ENCODE data around the gene RFX4.

The RFX4 gene

GRCh38 chr12:106712768-106713167 lies 130.0 kb downstream of the RFX4 start:
- Histone ChIP-seq H2AFZ (ENCODE audit: low read length, unreplicated experiment) (no peak overlapping the region), H3K36me3 (ENCODE audit: insufficient read depth, low read length) (no peaks in the 10 kb centered on the region)

GRCh38 chr12:106714926-106715325 lies 132.1 kb downstream of the RFX4 start:
- no peaks in the 10 kb centered on the region for H3K36me3 ChIP-seq (ENCODE audit: insufficient read depth, low read length)
- H3K27ac ChIP-seq (ENCODE audit: low read depth, low read length): no peak overlapping the region
- no peaks in the 10 kb centered on the region for H3K4me1 ChIP-seq (ENCODE audit: control insufficient read depth, insufficient read depth, low read length, unreplicated experiment)
- H3K79me2 ChIP-seq (ENCODE audit: control insufficient read depth, insufficient read depth, low read length, unreplicated experiment): no peaks in the 10 kb centered on the region
- H2AFZ ChIP-seq (ENCODE audit: low read length, unreplicated experiment): no peak overlapping the region
- peaks cover 6% of the 10 kb centered on the region for H3K27me3 ChIP-seq (ENCODE audit: insufficient read depth, low read length)
- H3K4me3 ChIP-seq (ENCODE audit: low read depth, low read length): no peak overlapping the region

More at GRCh38 chr12:106712768-106713167, 130.0 kb downstream of the RFX4 start:
- Histone ChIP-seq H3K79me2 (ENCODE audit: control insufficient read depth, insufficient read depth, low read length, unreplicated experiment) (no peaks in the 10 kb centered on the region), H3K27ac (ENCODE audit: low read depth, low read length) (no peak overlapping the region), H3K4me3 (ENCODE audit: low read depth, low read length) (no peak overlapping the region), H3K4me1 (ENCODE audit: control insufficient read depth, insufficient read depth, low read length, unreplicated experiment) (no peaks in the 10 kb centered on the region), H3K27me3 (ENCODE audit: insufficient read depth, low read length) (peaks cover 9% of the 10 kb centered on the region)

- no peak overlapping the region for H3K4me3 ChIP-seq (ENCODE audit: low read depth, low read length)
- no peaks in the 10 kb centered on the region for H3K4me1 ChIP-seq (ENCODE audit: control insufficient read depth, insufficient read depth, low read length, unreplicated experiment)
- H3K27me3 ChIP-seq (ENCODE audit: insufficient read depth, low read length): peaks cover 5% of the 10 kb centered on the region
- no peak overlapping the region for H2AFZ ChIP-seq (ENCODE audit: low read length, unreplicated experiment)
- H3K36me3 ChIP-seq (ENCODE audit: insufficient read depth, low read length): no peaks in the 10 kb centered on the region
- H3K79me2 ChIP-seq (ENCODE audit: control insufficient read depth, insufficient read depth, low read length, unreplicated experiment): no peaks in the 10 kb centered on the region
- H3K27ac ChIP-seq (ENCODE audit: low read depth, low read length): no peak overlapping the region
Observed at GRCh38 chr12:106715582-106715981, 132.8 kb downstream of the RFX4 start.

GRCh38 chr12:106717673-106718072 lies 134.9 kb downstream of the RFX4 start:
- peaks cover 8% of the 10 kb centered on the region; the same call in 1 of the 2 replicates for H3K27me3 ChIP-seq (ENCODE audit: insufficient read depth, low read length)
- H3K4me3 ChIP-seq (ENCODE audit: low read depth, low read length): no peak overlapping the region

GRCh38 chr12:106719879-106720278 lies 137.1 kb downstream of the RFX4 start:
- Histone ChIP-seq H3K79me2 (ENCODE audit: control insufficient read depth, insufficient read depth, low read length, unreplicated experiment) (no peaks in the 10 kb centered on the region), H2AFZ (ENCODE audit: low read length, unreplicated experiment) (no peak overlapping the region), H3K36me3 (ENCODE audit: insufficient read depth, low read length) (no peaks in the 10 kb centered on the region), H3K4me3 (ENCODE audit: low read depth, low read length) (no peak overlapping the region), H3K27ac (ENCODE audit: low read depth, low read length) (no peak overlapping the region), H3K27me3 (ENCODE audit: insufficient read depth, low read length) (peaks cover 8% of the 10 kb centered on the region; the same call in 1 of the 2 replicates), H3K4me1 (ENCODE audit: control insufficient read depth, insufficient read depth, low read length, unreplicated experiment) (no peaks in the 10 kb centered on the region)

More at GRCh38 chr12:106717673-106718072, 134.9 kb downstream of the RFX4 start:
- H3K79me2 ChIP-seq (ENCODE audit: control insufficient read depth, insufficient read depth, low read length, unreplicated experiment): no peaks in the 10 kb centered on the region
- no peak overlapping the region for H2AFZ ChIP-seq (ENCODE audit: low read length, unreplicated experiment)
- no peaks in the 10 kb centered on the region for H3K36me3 ChIP-seq (ENCODE audit: insufficient read depth, low read length)
- no peak overlapping the region for H3K27ac ChIP-seq (ENCODE audit: low read depth, low read length)
- H3K4me1 ChIP-seq (ENCODE audit: control insufficient read depth, insufficient read depth, low read length, unreplicated experiment): no peaks in the 10 kb centered on the region

GRCh38 chr12:106720696-106721095 lies 137.9 kb downstream of the RFX4 start:
- Histone ChIP-seq H3K27me3 (ENCODE audit: insufficient read depth, low read length) (peaks cover 8% of the 10 kb centered on the region; the same call in 1 of the 2 replicates), H3K36me3 (ENCODE audit: insufficient read depth, low read length) (no peaks in the 10 kb centered on the region), H3K4me1 (ENCODE audit: control insufficient read depth, insufficient read depth, low read length, unreplicated experiment) (no peaks in the 10 kb centered on the region), H3K79me2 (ENCODE audit: control insufficient read depth, insufficient read depth, low read length, unreplicated experiment) (no peaks in the 10 kb centered on the region), H2AFZ (ENCODE audit: low read length, unreplicated experiment) (no peak overlapping the region), H3K4me3 (ENCODE audit: low read depth, low read length) (no peak overlapping the region), H3K27ac (ENCODE audit: low read depth, low read length) (no peak overlapping the region)

GRCh38 chr12:106721915-106722314 lies 139.1 kb downstream of the RFX4 start:
- H3K36me3 ChIP-seq (ENCODE audit: insufficient read depth, low read length): no peaks in the 10 kb centered on the region
- H2AFZ ChIP-seq (ENCODE audit: low read length, unreplicated experiment): no peak overlapping the region
- no peak overlapping the region for H3K27ac ChIP-seq (ENCODE audit: low read depth, low read length)
- H3K79me2 ChIP-seq (ENCODE audit: control insufficient read depth, insufficient read depth, low read length, unreplicated experiment): no peaks in the 10 kb centered on the region
- H3K4me1 ChIP-seq (ENCODE audit: control insufficient read depth, insufficient read depth, low read length, unreplicated experiment): no peaks in the 10 kb centered on the region
- H3K4me3 ChIP-seq (ENCODE audit: low read depth, low read length): no peak overlapping the region
- H3K27me3 ChIP-seq (ENCODE audit: insufficient read depth, low read length): peaks cover 8% of the 10 kb centered on the region; the same call in 1 of the 2 replicates

GRCh38 chr12:106722837-106723236 lies 140.0 kb downstream of the RFX4 start:
- Histone ChIP-seq H3K4me3 (ENCODE audit: low read depth, low read length) (no peak overlapping the region), H2AFZ (ENCODE audit: low read length, unreplicated experiment) (no peak overlapping the region), H3K36me3 (ENCODE audit: insufficient read depth, low read length) (no peaks in the 10 kb centered on the region), H3K79me2 (ENCODE audit: control insufficient read depth, insufficient read depth, low read length, unreplicated experiment) (no peaks in the 10 kb centered on the region), H3K4me1 (ENCODE audit: control insufficient read depth, insufficient read depth, low read length, unreplicated experiment) (no peaks in the 10 kb centered on the region), H3K27me3 (ENCODE audit: insufficient read depth, low read length) (peaks cover 8% of the 10 kb centered on the region; the same call in 1 of the 2 replicates), H3K27ac (ENCODE audit: low read depth, low read length) (no peak overlapping the region)

GRCh38 chr12:106723416-106723815 lies 140.6 kb downstream of the RFX4 start:
- Histone ChIP-seq H3K36me3 (ENCODE audit: insufficient read depth, low read length) (no peaks in the 10 kb centered on the region), H2AFZ (ENCODE audit: low read length, unreplicated experiment) (no peak overlapping the region), H3K27me3 (ENCODE audit: insufficient read depth, low read length) (peaks cover 8% of the 10 kb centered on the region; the same call in 1 of the 2 replicates)

GRCh38 chr12:106724116-106724515 lies 141.3 kb downstream of the RFX4 start:
- no peaks in the 10 kb centered on the region for H3K79me2 ChIP-seq (ENCODE audit: control insufficient read depth, insufficient read depth, low read length, unreplicated experiment)
- no peak overlapping the region for H3K4me3 ChIP-seq (ENCODE audit: low read depth, low read length)
- no peak overlapping the region for H3K27ac ChIP-seq (ENCODE audit: low read depth, low read length)
- H3K27me3 ChIP-seq (ENCODE audit: insufficient read depth, low read length): peaks cover 8% of the 10 kb centered on the region; the same call in 1 of the 2 replicates
- H3K36me3 ChIP-seq (ENCODE audit: insufficient read depth, low read length): no peaks in the 10 kb centered on the region
- H3K4me1 ChIP-seq (ENCODE audit: control insufficient read depth, insufficient read depth, low read length, unreplicated experiment): no peaks in the 10 kb centered on the region
- no peak overlapping the region for H2AFZ ChIP-seq (ENCODE audit: low read length, unreplicated experiment)

More at GRCh38 chr12:106723416-106723815, 140.6 kb downstream of the RFX4 start:
- Histone ChIP-seq H3K4me1 (ENCODE audit: control insufficient read depth, insufficient read depth, low read length, unreplicated experiment) (no peaks in the 10 kb centered on the region), H3K79me2 (ENCODE audit: control insufficient read depth, insufficient read depth, low read length, unreplicated experiment) (no peaks in the 10 kb centered on the region), H3K27ac (ENCODE audit: low read depth, low read length) (no peak overlapping the region), H3K4me3 (ENCODE audit: low read depth, low read length) (no peak overlapping the region)

- peaks cover 8% of the 10 kb centered on the region; the same call in 1 of the 2 replicates for H3K27me3 ChIP-seq (ENCODE audit: insufficient read depth, low read length)
- no peak overlapping the region for H2AFZ ChIP-seq (ENCODE audit: low read length, unreplicated experiment)
- no peaks in the 10 kb centered on the region for H3K36me3 ChIP-seq (ENCODE audit: insufficient read depth, low read length)
- H3K79me2 ChIP-seq (ENCODE audit: control insufficient read depth, insufficient read depth, low read length, unreplicated experiment): no peaks in the 10 kb centered on the region
- no peak overlapping the region for H3K27ac ChIP-seq (ENCODE audit: low read depth, low read length)
- no peaks in the 10 kb centered on the region for H3K4me1 ChIP-seq (ENCODE audit: control insufficient read depth, insufficient read depth, low read length, unreplicated experiment)
- H3K4me3 ChIP-seq (ENCODE audit: low read depth, low read length): no peak overlapping the region
Observed at GRCh38 chr12:106724934-106725333, 142.1 kb downstream of the RFX4 start.
